NCI-H510A treated with DMSO at 0.1 percent for 48 hours (cell line): ENCODE results near the gene RNGTT.
"Not testable (repeated sequence)": the region's sequence is repeated elsewhere in the genome, so short reads cannot be mapped to it uniquely, and the experiment has no call there.

ENCODE experiments used
- DNase-seq: peaks from one replicate; lab custom pipeline; 2025; lab: John Stamatoyannopoulos, UW

The RNGTT gene

DNA sequence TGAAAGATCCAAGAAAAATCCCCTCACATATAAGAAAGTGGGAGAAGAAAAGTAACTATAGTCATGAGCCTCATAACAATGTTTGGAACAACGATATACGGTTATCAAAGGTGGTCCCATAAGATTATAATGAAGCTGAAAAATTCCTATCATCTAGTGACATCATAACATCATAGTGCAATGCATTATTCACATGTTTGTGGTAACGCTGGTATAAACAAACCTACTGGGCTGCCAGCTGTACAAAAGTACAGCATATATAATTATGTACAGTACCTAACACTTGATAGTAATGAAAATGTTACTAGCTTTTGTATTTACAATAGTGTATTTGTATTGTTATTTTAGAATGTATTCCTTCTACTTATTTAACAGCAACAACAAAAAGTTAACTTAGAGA, 240.7 kb downstream of the RNGTT start:
- DNase-seq, result no peak

GRCh38 chr6:88716399-88716798, 247.0 kb downstream of the RNGTT start:
- DNase-seq, result not testable (repeated sequence)

- no peak for DNase-seq
Measured at GRCh38 chr6:88712243-88712936, 251.0 kb downstream of the RNGTT start.

GRCh38 chr6:88709819-88710246, 253.6 kb downstream of the RNGTT start:
- DNase-seq, result no peak

DNA sequence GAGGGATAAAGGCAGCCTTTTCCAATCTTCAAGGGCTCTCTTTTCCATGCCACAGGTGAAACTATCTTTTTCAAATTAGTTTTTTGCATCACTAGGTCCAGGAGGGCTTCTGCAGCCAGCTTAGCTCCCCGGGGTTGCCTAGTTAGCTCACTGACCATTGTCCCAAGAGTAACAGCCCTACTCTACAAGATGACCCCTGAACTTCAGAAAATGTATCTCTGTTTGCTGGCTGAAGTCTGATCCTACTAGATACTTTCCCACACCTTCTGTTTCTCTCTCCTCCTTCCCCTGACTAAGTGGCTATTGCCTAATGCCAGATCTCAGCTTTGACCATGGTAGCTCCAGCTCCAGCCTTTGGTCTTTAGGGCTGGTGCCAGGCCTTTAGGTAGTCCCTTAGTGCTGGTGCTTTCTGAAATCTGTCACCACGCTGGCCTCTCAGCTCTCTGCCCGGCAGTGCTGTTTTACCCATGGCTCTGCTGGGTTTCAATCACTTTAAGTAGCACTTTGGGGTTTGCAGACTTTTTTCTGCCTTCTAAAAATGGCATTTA, 255.1 kb downstream of the RNGTT start:
- DNase-seq, result no peak

DNA sequence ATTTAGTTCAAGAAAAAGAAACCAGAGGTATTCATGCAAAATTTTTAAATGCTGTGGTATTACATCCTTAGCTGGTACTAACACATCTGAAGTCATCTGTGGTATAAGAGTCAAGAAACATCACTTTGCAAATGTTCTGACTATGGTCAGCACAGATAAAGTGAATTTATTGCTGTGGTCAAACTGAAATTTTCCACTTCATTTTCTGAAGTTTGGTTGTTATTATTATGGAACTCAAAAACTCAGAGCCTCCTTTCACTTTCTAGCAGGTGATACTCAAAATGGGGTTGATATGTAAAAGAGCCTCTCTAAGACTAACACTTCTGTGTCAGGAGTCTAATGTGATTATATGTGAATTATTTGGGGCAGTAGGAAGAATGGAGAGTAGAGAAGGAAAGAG, 257.8 kb downstream of the RNGTT start:
- DNase-seq, result no peak

GRCh38 chr6:88704980-88705379, 258.4 kb downstream of the RNGTT start:
- no peak for DNase-seq

DNA sequence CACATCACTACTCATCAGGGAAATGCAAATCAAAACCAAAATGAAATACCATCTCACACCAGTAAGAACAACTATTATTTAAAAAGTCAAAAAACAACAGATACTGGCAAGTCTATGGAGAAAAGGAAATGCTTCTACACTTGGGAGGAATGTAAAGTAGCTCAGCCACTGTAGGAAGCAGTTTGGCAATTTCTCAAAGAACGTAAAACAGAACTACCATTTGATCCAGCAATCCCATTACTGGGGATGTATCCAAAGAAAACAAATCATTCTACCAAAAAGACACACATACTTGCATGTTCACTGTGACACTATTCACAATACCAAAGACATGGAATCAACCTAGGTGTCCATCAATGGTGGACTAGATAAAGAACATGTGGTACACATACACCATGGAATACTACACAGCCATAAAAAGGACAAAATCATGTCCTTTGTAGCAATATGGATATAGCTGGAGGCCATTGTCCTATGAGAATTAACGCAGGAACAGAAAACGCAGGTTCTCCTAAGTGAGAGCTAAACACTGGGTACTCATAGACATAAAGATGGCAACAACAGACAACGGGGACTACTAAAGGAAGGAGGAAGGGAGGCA, 260.4 kb downstream of the RNGTT start:
- DNase-seq, result no peak

- no peak for DNase-seq
Measured at GRCh38 chr6:88698661-88699060, 264.8 kb downstream of the RNGTT start.

DNA sequence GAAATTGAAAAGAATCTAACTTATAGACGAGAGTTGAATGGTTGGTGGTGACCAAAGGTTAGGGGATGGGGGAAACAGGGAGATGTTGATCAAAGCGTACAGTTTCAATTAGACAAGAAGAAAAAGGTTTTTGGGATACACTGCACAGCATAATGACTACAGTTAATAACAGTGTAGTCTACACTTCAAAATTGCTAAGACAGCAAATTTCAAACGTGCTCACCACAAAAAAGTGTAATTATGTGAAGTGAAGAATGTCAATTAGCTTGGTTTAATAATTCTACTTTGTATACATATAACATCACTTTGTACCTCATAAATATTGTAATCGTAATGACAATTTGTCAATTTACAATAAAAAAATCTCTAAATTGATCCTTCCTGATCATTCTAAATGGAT, 267.5 kb downstream of the RNGTT start:
- DNase-seq, result no peak

GRCh38 chr6:88683734-88684133, 279.7 kb downstream of the RNGTT start:
- DNase-seq, result no peak

DNA sequence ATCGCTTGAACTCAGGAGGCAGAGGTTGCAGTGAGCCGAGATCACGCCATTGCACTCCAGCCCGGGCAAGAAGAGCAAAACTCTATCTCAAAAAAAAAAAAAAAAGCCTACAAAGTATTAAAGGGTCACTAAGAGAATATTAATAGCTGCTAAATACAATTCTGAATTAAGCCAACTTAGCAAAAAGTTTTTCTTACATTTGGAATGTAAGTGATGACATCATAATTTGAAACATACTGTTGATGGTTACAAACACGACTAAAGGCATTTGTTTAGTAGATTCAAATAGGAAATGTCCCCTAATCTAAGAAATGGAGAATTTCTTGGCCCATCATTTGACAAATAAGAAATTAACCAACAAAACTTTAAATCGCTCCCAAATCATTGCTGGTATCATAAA, 282.8 kb downstream of the RNGTT start:
- DNase-seq, result no peak

DNA sequence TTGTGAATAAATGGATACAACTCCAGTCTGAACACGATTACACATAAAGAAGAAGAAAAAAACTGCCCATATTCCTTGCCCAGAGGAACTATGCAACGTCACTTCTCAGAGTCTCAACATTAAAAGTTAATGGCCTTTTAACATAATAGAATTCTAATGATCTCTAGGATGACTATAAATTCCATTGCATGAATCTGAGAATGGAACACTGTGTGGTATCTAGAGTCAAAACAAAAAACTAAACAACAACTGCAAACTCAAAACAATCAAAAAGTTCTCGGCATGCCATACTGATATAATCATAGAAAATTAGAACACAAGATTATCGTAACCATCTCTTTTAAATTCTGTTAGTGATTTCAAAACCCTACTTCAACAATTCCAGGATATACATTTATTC, 283.6 kb downstream of the RNGTT start:
- DNase-seq, result no peak

GRCh38 chr6:88677356-88677755, 286.1 kb downstream of the RNGTT start:
- DNase-seq, result no peak

DNA sequence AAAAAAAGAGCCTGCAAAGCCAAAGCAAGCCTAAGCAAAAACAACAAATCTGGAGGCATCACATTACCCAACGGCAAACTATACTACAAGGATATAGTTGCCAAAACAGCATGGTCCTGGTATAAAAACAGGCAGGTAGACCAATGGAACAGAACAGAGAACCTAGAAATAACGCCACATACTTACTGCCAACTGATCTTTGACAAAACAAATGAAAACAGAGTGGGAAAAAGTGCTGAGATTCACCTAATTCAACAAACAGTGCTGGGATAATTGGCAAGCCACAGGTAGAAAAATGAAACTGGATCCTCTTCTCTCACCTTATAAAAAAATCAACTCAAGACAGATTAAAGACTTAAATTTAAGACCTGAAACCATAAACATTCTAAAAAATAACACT, 291.8 kb downstream of the RNGTT start:
- DNase-seq, result no peak

GRCh38 chr6:88670369-88670768, 293.0 kb downstream of the RNGTT start:
- no peak for DNase-seq

GRCh38 chr6:88669475-88669874, 293.9 kb downstream of the RNGTT start:
- no peak for DNase-seq

DNA sequence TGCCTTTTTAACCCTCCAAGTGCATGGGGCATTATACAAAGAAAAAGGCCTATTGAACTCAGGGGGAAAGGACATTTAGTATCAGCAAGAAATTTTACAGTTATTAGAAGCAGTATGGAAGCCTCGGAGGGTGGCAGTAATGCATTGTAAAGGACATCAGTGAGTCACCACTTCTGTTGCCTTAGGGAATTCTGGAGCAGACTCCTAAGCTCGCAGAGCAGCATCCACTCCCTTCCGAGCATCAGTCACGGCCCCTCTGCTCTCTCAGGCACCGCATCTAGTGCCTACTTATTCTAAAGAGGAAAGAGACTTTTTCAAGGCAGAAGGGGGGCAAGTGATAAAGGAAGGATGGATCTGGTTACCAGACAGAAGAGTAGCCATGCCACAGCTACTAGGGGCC, 296.5 kb downstream of the RNGTT start:
- DNase-seq, result no peak

DNA sequence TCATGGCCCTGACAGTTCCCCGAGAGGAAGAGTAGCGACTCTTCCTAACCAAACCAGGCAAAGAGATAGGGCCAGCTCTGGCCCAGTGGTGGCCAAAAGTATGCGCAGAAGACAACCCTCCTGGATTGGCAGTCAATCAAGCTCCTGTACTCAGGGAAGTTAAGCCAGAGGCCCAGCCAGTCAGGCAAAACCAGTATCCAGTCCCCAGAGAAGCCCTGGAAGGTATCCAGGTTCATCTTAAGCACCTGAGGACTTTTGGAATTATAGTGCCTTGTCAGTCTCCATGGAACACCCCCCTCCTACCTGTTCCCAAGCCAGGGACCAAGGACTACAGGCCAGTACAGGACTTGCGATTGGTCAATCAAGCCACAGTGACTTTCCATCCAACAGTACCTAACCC, 298.3 kb downstream of the RNGTT start:
- no peak for DNase-seq

GRCh38 chr6:88663801-88664200, 299.6 kb downstream of the RNGTT start:
- no peak for DNase-seq

- no peak for DNase-seq
Measured at GRCh38 chr6:88662653-88663174, 300.7 kb downstream of the RNGTT start.

GRCh38 chr6:88662163-88662580, 301.2 kb downstream of the RNGTT start:
- no peak for DNase-seq

DNA sequence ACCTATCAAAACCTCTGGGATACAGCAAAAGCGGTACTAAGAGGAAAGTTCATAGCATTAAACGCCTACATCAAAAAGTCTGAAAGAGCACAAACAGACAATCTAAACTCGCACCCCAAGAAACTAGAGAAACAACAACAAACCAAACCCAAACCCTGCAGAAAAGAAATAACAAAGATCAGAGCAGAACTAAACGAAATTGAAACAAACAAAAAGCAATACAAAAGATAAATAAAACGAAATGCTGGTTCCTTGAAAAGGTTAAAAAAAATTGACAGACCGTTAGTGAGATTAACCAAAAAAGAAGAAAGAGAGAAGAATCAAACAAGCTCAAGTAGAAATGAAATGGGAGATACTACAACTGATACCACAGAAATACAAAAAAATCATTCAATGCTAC, 302.3 kb downstream of the RNGTT start:
- no peak for DNase-seq

DNA sequence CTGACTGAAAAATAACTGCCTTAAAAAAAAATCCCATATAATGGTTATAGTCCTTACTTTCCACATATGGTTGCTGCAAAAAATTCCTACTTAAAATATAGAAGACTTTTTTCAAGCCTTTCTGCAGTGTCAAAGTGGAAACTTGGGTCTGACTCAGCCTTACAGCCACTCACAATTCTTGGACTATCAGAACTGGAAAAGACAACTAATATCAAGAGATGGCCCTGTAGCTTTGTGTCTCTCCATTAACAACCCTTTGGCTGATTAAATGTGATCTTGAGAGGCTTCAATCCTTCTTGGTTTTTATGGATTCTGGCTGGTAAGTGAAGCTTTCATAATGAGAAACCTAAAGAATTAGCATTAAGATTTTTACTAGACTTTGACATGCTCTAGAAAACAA, 307.8 kb downstream of the RNGTT start:
- DNase-seq, result no peak
